SK-N-SH (cell line): ENCODE data around the gene VASN.

ENCODE experiments used
- CTCF ChIP-seq: fragments of 200-600 bp; sonication (generic); IDR thresholded peaks from 2 replicates; pipeline ENCODE4 v1.6.1; 2017; ENCODE audit warnings: antibody characterized with exemption, mild to moderate bottlenecking, moderate library complexity
- EP300 ChIP-seq, 2 experiments: IDR thresholded peaks; 2 replicates each; pipeline versions ENCODE4 v1.4.0 to v1.6.1; 2012; ENCODE audit warnings: borderline replicate concordance in 1 of 2, low read depth in 1 of 2, low read length in 1 of 2
- GABPA ChIP-seq: IDR thresholded peaks from 2 replicates; pipeline ENCODE4 v1.4.0; 2012; ENCODE audit warnings: low read depth, mild to moderate bottlenecking
- NFIC ChIP-seq: IDR thresholded peaks from 2 replicates; pipeline ENCODE4 v1.4.0; 2012; ENCODE audit warnings: borderline replicate concordance
- RCOR1 ChIP-seq: fragments of 150-350 bp; IDR thresholded peaks from 2 replicates; pipeline ENCODE4 v1.6.1; 2017; ENCODE audit warnings: antibody characterized with exemption, low read length
- SMC3 ChIP-seq: IDR thresholded peaks from 2 replicates; pipeline ENCODE4 v1.6.1; 2012; ENCODE audit warnings: low read depth, low read length, improper control_type of control experiment
- YY1 ChIP-seq: IDR thresholded peaks from 2 replicates; pipeline ENCODE4 v1.4.0; 2012; ENCODE audit warnings: low read depth, mild to moderate bottlenecking

- TF ChIP-seq GABPA (no peak), RCOR1 (no peak), SMC3 (no peak), YY1 (no peak), EP300 (IDR thresholded peaks at IDR 0.05; ENCODE audit: borderline replicate concordance in 1 of 2, low read depth in 1 of 2, low read length in 1 of 2) (no peak), CTCF (no peak), NFIC (no peak)
Observed at GRCh38 chr16:4349332-4349731, 22.3 kb upstream of the VASN start.
